GM12864 (cell line): ENCODE results near the gene ZSWIM4.

Experiments
- DNase-seq: peaks from one replicate; pipeline ENCODE4 v3.0.0-alpha.2; 2011; ENCODE audit warnings: low read depth
- H3K4me3 ChIP-seq: 2 replicates; pipeline ENCODE4 v1.5.1; 2011; ENCODE audit warnings: mild to moderate bottlenecking, low read depth, low read length, control low read depth
- CTCF ChIP-seq: IDR thresholded peaks from 2 replicates; pipeline ENCODE4 v1.5.1; 2011; ENCODE audit warnings: low read depth, mild to moderate bottlenecking, moderate library complexity, low read length, control low read depth, inconsistent platforms; ENCODE audit errors: missing control alignments

ZSWIM4 gene

GRCh38 chr19:13856497-13856896 is 61.3 kb downstream of the ZSWIM4 start:
- TF ChIP-seq CTCF = no peak
- DNase-seq = no peak

GRCh38 chr19:13859361-13859880 is 64.2 kb downstream of the ZSWIM4 start:
- DNase-seq = no peak

More at GRCh38 chr19:13856497-13856896, 61.3 kb downstream of the ZSWIM4 start:
- H3K4me3 ChIP-seq = no peak overlapping the region

GRCh38 chr19:13860679-13861391 is 65.6 kb downstream of the ZSWIM4 start:
- peak overlapping the region; percentile 59 for H3K4me3 ChIP-seq
- no peak for TF ChIP-seq CTCF
- no peak for DNase-seq

More at GRCh38 chr19:13859361-13859880, 64.2 kb downstream of the ZSWIM4 start:
- TF ChIP-seq CTCF = peak; percentile 5
- H3K4me3 ChIP-seq = no peak overlapping the region

- H3K4me3 ChIP-seq = peak overlapping the region; percentile 59
- no peak for DNase-seq
- TF ChIP-seq CTCF = no peak
These were observed 66.1 kb downstream of the ZSWIM4 start for GRCh38 chr19:13861392-13861713.

- peak overlapping the region; percentile 59 for H3K4me3 ChIP-seq
- peak; percentile 59 for DNase-seq
- TF ChIP-seq CTCF = peak; percentile 92
These were observed 66.7 kb downstream of the ZSWIM4 start for GRCh38 chr19:13861714-13862531.

- H3K4me3 ChIP-seq = no peak overlapping the region
- TF ChIP-seq CTCF = no peak
- no peak for DNase-seq
These were observed 68.9 kb downstream of the ZSWIM4 start for GRCh38 chr19:13864046-13864666.
